K562 (cell line): ENCODE measurements around the gene PRR11. TPM values are rescaled to one million over a fixed set of nuclear protein-coding genes. Genes with fewer than 3 reads are reported as not detected.

ENCODE experiments used
- ARID3B ChIP-seq: fragments of 250-450 bp; sonication (Bioruptor Pico); IDR thresholded peaks from 2 replicates; pipeline ENCODE4 v1.4.0; 2020; ENCODE audit warnings: borderline replicate concordance
- E2F3 ChIP-seq: fragments of 250-450 bp; sonication (Bioruptor Pico); IDR thresholded peaks from 2 replicates; pipeline ENCODE4 v1.4.0; 2020; ENCODE audit warnings: mild to moderate bottlenecking
- HDAC1 ChIP-seq, 2 experiments: fragments of 450-650 bp; IDR thresholded peaks; 2 replicates each; pipeline ENCODE4 v1.6.1; 2016 to 2017; ENCODE audit warnings: inconsistent platforms in 1 of 2, mild to moderate bottlenecking in 1 of 2, moderate library complexity in 1 of 2
- LCOR ChIP-seq: sonication (generic); formaldehyde crosslinking; IDR thresholded peaks from 2 replicates; pipeline ENCODE4 v1.8.0; 2022; ENCODE audit warnings: mild to moderate bottlenecking, missing genetic modification reagents
- LEF1 ChIP-seq: fragments of 450-650 bp; IDR thresholded peaks from 2 replicates; pipeline ENCODE4 v1.6.1; 2016; ENCODE audit warnings: mild to moderate bottlenecking
- MAZ ChIP-seq, 2 experiments: fragments of 450-650 bp in 1 of 2; sonication (generic) in 1 of 2; formaldehyde crosslinking; IDR thresholded peaks in 1 of 2; conservative IDR thresholded peaks in 1 of 2; 2 replicates each; pipeline versions ENCODE4 v1.4.0 to v1.5.0; 2020; ENCODE audit warnings: mild to moderate bottlenecking in 1 of 2, missing genetic modification reagents in 1 of 2
- MTA2 ChIP-seq: fragments of 450-650 bp; IDR thresholded peaks from 2 replicates; pipeline ENCODE4 v1.6.1; 2016; ENCODE audit warnings: low read depth
- PBX2 ChIP-seq, 2 experiments: IDR thresholded peaks in 1 of 2; conservative IDR thresholded peaks in 1 of 2; 2 replicates each; pipeline ENCODE4 v1.6.1; 2016; ENCODE audit warnings: low read depth in 2 of 2, mild to moderate bottlenecking in 1 of 2, missing compliant biosample characterization in 1 of 2, missing genetic modification characterization in 1 of 2, moderate library complexity in 1 of 2
- POLR2AphosphoS5 ChIP-seq: IDR thresholded peaks from 2 replicates; pipeline ENCODE4 v1.6.1; 2011; ENCODE audit warnings: mild to moderate bottlenecking, low read depth, low read length, moderate library complexity; ENCODE audit not compliant: control insufficient read depth, insufficient read depth
- RBM14 ChIP-seq: fragments of 200-400 bp; formaldehyde crosslinking; IDR thresholded peaks from 2 replicates; pipeline ENCODE4 v1.6.1; 2018; ENCODE audit warnings: low read depth, mild to moderate bottlenecking, low read length, moderate library complexity, borderline replicate concordance; ENCODE audit not compliant: insufficient read depth
- RFX1 ChIP-seq: fragments of 450-650 bp; IDR thresholded peaks from 2 replicates; pipeline ENCODE4 v1.6.1; 2016; ENCODE audit warnings: mild to moderate bottlenecking, moderate library complexity
- TAF1 ChIP-seq: IDR thresholded peaks from 2 replicates; pipeline ENCODE4 v1.6.1; 2011; ENCODE audit warnings: mild to moderate bottlenecking, low read length, moderate library complexity; ENCODE audit not compliant: insufficient read depth, control insufficient read depth, severe bottlenecking; ENCODE audit errors: extremely low read depth
- TBP ChIP-seq: optimal IDR thresholded peaks from 2 replicates; pipeline ENCODE3; 2011; ENCODE audit warnings: low read depth, low read length, improper control_type of control experiment
- TRIM24 ChIP-seq, 2 experiments: fragments of 450-650 bp; IDR thresholded peaks; 2 replicates each; pipeline ENCODE4 v1.6.1; 2016
- ZHX1 ChIP-seq: fragments of 150-350 bp; conservative IDR thresholded peaks from 2 replicates; pipeline ENCODE4 v1.6.1; 2014; ENCODE audit warnings: low read length
- ZKSCAN1 ChIP-seq: fragments of 150-350 bp; IDR thresholded peaks from 2 replicates; pipeline ENCODE4 v1.6.1; 2016; ENCODE audit warnings: low read depth, low read length
- ZNF586 ChIP-seq: fragments of 450-650 bp; formaldehyde crosslinking; conservative IDR thresholded peaks from 2 replicates; pipeline ENCODE4 v1.4.0; 2020; ENCODE audit warnings: mild to moderate bottlenecking, moderate library complexity
- polyA plus RNA-seq, 8 experiments: library from polyadenylated mRNA; depleted of rRNA in 4 of 8; stranded (reverse) in 5 of 8; unstranded in 3 of 8; fragments of >200 nt; fragmentation: Nextera tagmentation in 2 of 8; fragmentation: Illumina TruSeq in 1 of 8; extraction: Ambion mirVana in 2 of 8; extraction: Trizol in 1 of 8; gene quantifications; 2 replicates each; pipeline versions ENCODE4 v1.2.1 to v1.2.3, GENCODE V29; 2011 to 2014; ENCODE audit warnings: inconsistent platforms in 1 of 8, missing spikeins in 1 of 8
- total RNA-seq, 7 experiments: library from RNA; depleted of rRNA in 6 of 7; stranded (reverse); fragments of >200 nt in 6 of 7; fragmentation: Illumina TruSeq in 2 of 7; extraction: Trizol in 2 of 7; gene quantifications; 2 replicates each; pipeline versions ENCODE4 v1.2.1 to v1.2.3, GENCODE V29; 2011 to 2021; ENCODE audit warnings: low replicate concordance in 1 of 7
- TF ChIP-seq, protein P1 (sequence below): fragments of 200-800 bp; sonication (Bioruptor generic); IDR thresholded peaks from 2 replicates; pipeline ENCODE4 v1.6.1; 2017; ENCODE audit warnings: missing genetic modification characterization, missing compliant biosample characterization

The PRR11 gene
- total and polyA plus RNA-seq, 9 of the 15 experiments (the other 6 are each of a cell fraction or from before 2014, with no cell fraction given): 13.3 to 75.2 (median 46.4) TPM

GRCh38 chr17:59154721-59155438 is 666 bp upstream of the PRR11 start, which contains the start of gene SKA2 (continued):
- TF ChIP-seq, protein P1, sequence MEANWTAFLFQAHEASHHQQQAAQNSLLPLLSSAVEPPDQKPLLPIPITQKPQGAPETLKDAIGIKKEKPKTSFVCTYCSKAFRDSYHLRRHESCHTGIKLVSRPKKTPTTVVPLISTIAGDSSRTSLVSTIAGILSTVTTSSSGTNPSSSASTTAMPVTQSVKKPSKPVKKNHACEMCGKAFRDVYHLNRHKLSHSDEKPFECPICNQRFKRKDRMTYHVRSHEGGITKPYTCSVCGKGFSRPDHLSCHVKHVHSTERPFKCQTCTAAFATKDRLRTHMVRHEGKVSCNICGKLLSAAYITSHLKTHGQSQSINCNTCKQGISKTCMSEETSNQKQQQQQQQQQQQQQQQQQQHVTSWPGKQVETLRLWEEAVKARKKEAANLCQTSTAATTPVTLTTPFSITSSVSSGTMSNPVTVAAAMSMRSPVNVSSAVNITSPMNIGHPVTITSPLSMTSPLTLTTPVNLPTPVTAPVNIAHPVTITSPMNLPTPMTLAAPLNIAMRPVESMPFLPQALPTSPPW (CRISPR knock-in tag): peak; percentile 89
- no peak for TF ChIP-seq MTA2
- TF ChIP-seq E2F3 (CRISPR knock-in tag): peak; percentile 91
- TF ChIP-seq ZNF586 (CRISPR knock-in tag): no peak
- TF ChIP-seq RBM14: no peak
- no peak for TF ChIP-seq RFX1
- peak; percentile 87 for TF ChIP-seq PBX2 (CRISPR knock-in tag; IDR thresholded peaks at IDR 0.05; ENCODE audit: low read depth)
- peak; percentile 95 for TF ChIP-seq PBX2 (tag; conservative IDR thresholded peaks at IDR 0.05; ENCODE audit: low read depth)
- peak in 1 of 2 experiments; percentile 63; a peak in 2 of 4 replicates for TF ChIP-seq MAZ (CRISPR knock-in tag; conservative IDR thresholded peaks at IDR 0.05 in 1 of 2, IDR thresholded peaks at IDR 0.05 in 1 of 2)
- TF ChIP-seq LEF1: peak; percentile 68; the same call in 1 of the 2 replicates
- no peak for TF ChIP-seq ZKSCAN1
- no peak for TF ChIP-seq ZHX1
- peak; percentile 93 for TF ChIP-seq TBP
- TF ChIP-seq HDAC1 (IDR thresholded peaks at IDR 0.05): peak in 1 of 2 experiments; percentile 82; a peak in 1 of 4 replicates
- TF ChIP-seq ARID3B: no peak
- peak; percentile 58 for TF ChIP-seq TAF1
- TF ChIP-seq POLR2AphosphoS5: peak; percentile 35; the same call in 1 of the 2 replicates
- no peak; a peak in 1 of 4 replicates for TF ChIP-seq TRIM24 (IDR thresholded peaks at IDR 0.05)
- TF ChIP-seq LCOR (CRISPR knock-in tag): no peak; the same call in none of the 2 replicates
